IPS-18a (cell line): ENCODE data around the gene UBE2J2.

Source experiments
- H3K27ac ChIP-seq: one replicate; pipeline ENCODE4 v1.5.1; 2013; ENCODE audit warnings: low read length
- H3K27me3 ChIP-seq: one replicate; pipeline ENCODE4 v1.6.1; 2013; ENCODE audit warnings: mild to moderate bottlenecking, low read length; ENCODE audit not compliant: control insufficient read depth, insufficient read depth
- H3K36me3 ChIP-seq: one replicate; pipeline ENCODE4 v1.6.1; 2013; ENCODE audit warnings: low read depth, low read length; ENCODE audit not compliant: control insufficient read depth
- H3K4me1 ChIP-seq: one replicate; pipeline ENCODE4 v1.6.1; 2013; ENCODE audit warnings: low read depth, low read length; ENCODE audit not compliant: control insufficient read depth
- H3K4me3 ChIP-seq: one replicate; pipeline ENCODE4 v1.5.1; 2013; ENCODE audit warnings: low read length
- H3K9ac ChIP-seq: one replicate; pipeline ENCODE4 v1.6.1; 2013; ENCODE audit warnings: mild to moderate bottlenecking, low read length, moderate library complexity
- H3K9me3 ChIP-seq: one replicate; pipeline ENCODE4 v1.6.1; 2013; ENCODE audit warnings: low read depth, low read length; ENCODE audit not compliant: control insufficient read depth

The UBE2J2 gene

GRCh38 chr1:1307923-1308755 is 34.5 kb upstream of the UBE2J2 start, which contains the start of the genes ACAP3 and PUSL1:
Gene ACAP3 (minus strand): TSS chr1:1307930. CDS start chr1:1307815, 115 bp downstream.
Gene PUSL1 (plus strand): TSS chr1:1308597. CDS start chr1:1308644, 47 bp downstream.
- H3K4me3 ChIP-seq: peak within 1 kb of the TSS; percentile 71
- no peaks in the 10 kb centered on the region for H3K9me3 ChIP-seq
- H3K27ac ChIP-seq: no peak within 1 kb of the TSS
- peaks cover 6% of the 10 kb centered on the region for H3K27me3 ChIP-seq
- H3K4me1 ChIP-seq: peaks cover 23% of the 10 kb centered on the region
- H3K9ac ChIP-seq: peak within 1 kb of the TSS; percentile 61
- H3K36me3 ChIP-seq: peaks cover 17% of the 10 kb centered on the region

- peak overlapping the region; percentile 61 for H3K4me3 ChIP-seq
- H3K27ac ChIP-seq: no peak overlapping the region
- H3K9ac ChIP-seq: peak overlapping the region; percentile 46
- no peaks in the 10 kb centered on the region for H3K9me3 ChIP-seq
- H3K27me3 ChIP-seq: peaks cover 6% of the 10 kb centered on the region
- H3K36me3 ChIP-seq: peaks cover 10% of the 10 kb centered on the region
- H3K4me1 ChIP-seq: peaks cover 23% of the 10 kb centered on the region
These were observed 33.7 kb upstream of the UBE2J2 start for GRCh38 chr1:1307261-1307922.

- Histone ChIP-seq H3K27me3 (peaks cover 6% of the 10 kb centered on the region), H3K36me3 (peaks cover 9% of the 10 kb centered on the region), H3K9me3 (no peaks in the 10 kb centered on the region), H3K4me3 (peak overlapping the region; percentile 61), H3K9ac (peak overlapping the region; percentile 46), H3K4me1 (peaks cover 23% of the 10 kb centered on the region), H3K27ac (no peak overlapping the region)
These were observed 33.1 kb upstream of the UBE2J2 start for GRCh38 chr1:1306661-1307260.

GRCh38 chr1:1306070-1306660 is 32.5 kb upstream of the UBE2J2 start:
- Histone ChIP-seq H3K27me3 (peaks cover 6% of the 10 kb centered on the region), H3K36me3 (peaks cover 3% of the 10 kb centered on the region), H3K4me1 (peaks cover 23% of the 10 kb centered on the region), H3K9me3 (no peaks in the 10 kb centered on the region), H3K4me3 (peak overlapping the region; percentile 61), H3K9ac (no peak overlapping the region), H3K27ac (no peak overlapping the region)

- H3K36me3 ChIP-seq: no peaks in the 10 kb centered on the region
- peak overlapping the region; percentile 37 for H3K4me3 ChIP-seq
- no peak overlapping the region for H3K27ac ChIP-seq
These were observed 31.8 kb upstream of the UBE2J2 start for GRCh38 chr1:1305300-1306069.

GRCh38 chr1:1304331-1305299 is 31.0 kb upstream of the UBE2J2 start:
- peaks cover 20% of the 10 kb centered on the region for H3K4me1 ChIP-seq
- H3K27me3 ChIP-seq: peaks cover 6% of the 10 kb centered on the region
- no peak overlapping the region for H3K9ac ChIP-seq
- H3K4me3 ChIP-seq: peak overlapping the region; percentile 37
- H3K27ac ChIP-seq: no peak overlapping the region
- no peaks in the 10 kb centered on the region for H3K36me3 ChIP-seq
- no peaks in the 10 kb centered on the region for H3K9me3 ChIP-seq

More at GRCh38 chr1:1305300-1306069, 31.8 kb upstream of the UBE2J2 start:
- H3K4me1 ChIP-seq: peaks cover 23% of the 10 kb centered on the region
- H3K9me3 ChIP-seq: no peaks in the 10 kb centered on the region
- H3K27me3 ChIP-seq: peaks cover 6% of the 10 kb centered on the region
- H3K9ac ChIP-seq: no peak overlapping the region

GRCh38 chr1:1303736-1304135 is 30.1 kb upstream of the UBE2J2 start:
- Histone ChIP-seq H3K27me3 (peaks cover 6% of the 10 kb centered on the region), H3K9ac (no peak overlapping the region), H3K27ac (no peak overlapping the region)

GRCh38 chr1:1302951-1303509 is 29.4 kb upstream of the UBE2J2 start:
- Histone ChIP-seq H3K4me1 (peaks cover 20% of the 10 kb centered on the region), H3K27me3 (peaks cover 6% of the 10 kb centered on the region), H3K27ac (no peak overlapping the region), H3K9ac (no peak overlapping the region), H3K9me3 (no peaks in the 10 kb centered on the region), H3K4me3 (no peak overlapping the region), H3K36me3 (no peaks in the 10 kb centered on the region)

More at GRCh38 chr1:1303736-1304135, 30.1 kb upstream of the UBE2J2 start:
- Histone ChIP-seq H3K9me3 (no peaks in the 10 kb centered on the region), H3K4me3 (no peak overlapping the region), H3K4me1 (peaks cover 20% of the 10 kb centered on the region), H3K36me3 (no peaks in the 10 kb centered on the region)

- Histone ChIP-seq H3K4me3 (no peak overlapping the region), H3K27ac (no peak overlapping the region), H3K9me3 (no peaks in the 10 kb centered on the region), H3K36me3 (no peaks in the 10 kb centered on the region), H3K27me3 (peaks cover 5% of the 10 kb centered on the region), H3K4me1 (peaks cover 19% of the 10 kb centered on the region), H3K9ac (no peak overlapping the region)
These were observed 28.4 kb upstream of the UBE2J2 start for GRCh38 chr1:1302006-1302430.

- H3K36me3 ChIP-seq: no peaks in the 10 kb centered on the region
- no peaks in the 10 kb centered on the region for H3K9me3 ChIP-seq
- H3K27ac ChIP-seq: no peak overlapping the region
- H3K27me3 ChIP-seq: no peaks in the 10 kb centered on the region
- H3K4me1 ChIP-seq: peaks cover 11% of the 10 kb centered on the region
- no peak overlapping the region for H3K4me3 ChIP-seq
- no peak overlapping the region for H3K9ac ChIP-seq
These were observed 26.7 kb upstream of the UBE2J2 start for GRCh38 chr1:1300352-1300739.
